A673 (cell line): Measurements from ENCODE around the gene ANKRD13B. TPM values are rescaled to one million over a fixed set of nuclear protein-coding genes. Genes with fewer than 3 reads are reported as not detected.

Experiments used
- BruUV-seq: library from RNA; stranded (reverse); fragments of 400-500 nt; replicated peaks from 2 replicates; lab custom pipeline; 2021; lab: Mats Ljungman, UMichigan
- CTCF ChIA-PET: fragments of 300-600 bp; sonication (Branson Sonifier 250); formaldehyde crosslinking; loops from one replicate; lab custom pipeline; 2022; ENCODE audit warnings: antibody characterized with exemption; lab: Charles Lee
- POLR2A ChIA-PET: fragments of 300-600 bp; sonication (Branson Sonifier 250); formaldehyde crosslinking; loops from one replicate; lab custom pipeline; 2022; ENCODE audit warnings: antibody characterized with exemption; ENCODE audit not compliant: low non-redundant PET; lab: Charles Lee
- DNase-seq: peaks from one replicate; pipeline ENCODE4 v3.0.0-alpha.2; 2015; ENCODE audit warnings: low spot score
- H3K27ac ChIP-seq: fragments of 200-600 bp; sonication (generic); 2 replicates; pipeline ENCODE4 v1.5.1; 2016; ENCODE audit warnings: mixed run types, low read depth, mild to moderate bottlenecking, mixed read lengths, antibody characterized with exemption, low read length; ENCODE audit not compliant: poor library complexity, severe bottlenecking
- H3K27me3 ChIP-seq: fragments of 200-600 bp; sonication (generic); replicated peaks from 2 replicates; pipeline ENCODE4 v1.6.1; 2017; ENCODE audit warnings: mixed run types, low read depth, mild to moderate bottlenecking, mixed read lengths, antibody characterized with exemption, low read length; ENCODE audit not compliant: insufficient read depth, poor library complexity
- H3K36me3 ChIP-seq: fragments of 200-600 bp; sonication (generic); 2 replicates; pipeline ENCODE4 v1.6.1; 2016; ENCODE audit warnings: mixed run types, mild to moderate bottlenecking, mixed read lengths, antibody characterized with exemption, low read length; ENCODE audit not compliant: insufficient read depth, poor library complexity, severe bottlenecking
- H3K4me1 ChIP-seq: fragments of 200-600 bp; sonication (generic); 2 replicates; pipeline ENCODE4 v1.6.1; 2017; ENCODE audit warnings: mixed run types, mild to moderate bottlenecking, mixed read lengths, antibody characterized with exemption, low read length; ENCODE audit not compliant: insufficient read depth, poor library complexity, severe bottlenecking
- H3K4me3 ChIP-seq: fragments of 200-600 bp; sonication (generic); 2 replicates; pipeline ENCODE4 v1.5.1; 2016; ENCODE audit warnings: low read depth, mixed run types, mild to moderate bottlenecking, mixed read lengths, low read length; ENCODE audit not compliant: poor library complexity, severe bottlenecking
- H3K9me3 ChIP-seq: fragments of 200-600 bp; sonication (generic); 2 replicates; pipeline ENCODE4 v1.6.1; 2016; ENCODE audit warnings: mixed run types, low read depth, mild to moderate bottlenecking, mixed read lengths, antibody characterized with exemption, low read length; ENCODE audit not compliant: poor library complexity, severe bottlenecking
- EZH2 ChIP-seq: fragments of 200-600 bp; sonication (generic); IDR thresholded peaks from 2 replicates; pipeline ENCODE4 v1.6.1; 2017; ENCODE audit warnings: borderline replicate concordance, low read depth, mild to moderate bottlenecking, mixed read lengths, antibody characterized with exemption, low read length; ENCODE audit not compliant: poor library complexity, severe bottlenecking
- intact Hi-C: fragments of 100-400 bp; cut with micrococcal nuclease; formaldehyde crosslinking; loops from one replicate; pipeline ENCODE4 v1.10.0; 2022; ENCODE audit not compliant: unreplicated experiment
- total RNA-seq: library from RNA; stranded (reverse); gene quantifications from 2 replicates; pipeline ENCODE4 v1.2.3, GENCODE V29; 2021
- TF ChIP-seq, protein P1 (sequence below): fragments of 300-800, 200-600 bp; sonication (generic); conservative IDR thresholded peaks from 2 replicates; pipeline ENCODE4 v1.5.1; 2017; ENCODE audit warnings: low read depth, mild to moderate bottlenecking, antibody characterized with exemption, low read length, moderate library complexity, mixed read lengths

Gene ANKRD13B
- total RNA-seq, 1 experiment from 2014 or later, result 81.5 TPM

- ChIA-PET POLR2A (no interaction called here), CTCF (no interaction called here)
- H3K27ac ChIP-seq, result no peak overlapping the region
- intact Hi-C loops, result loop anchor here (10.0 kb wide), 1 partner anchor 64 kb away; the partner anchor contains the start of genes ABHD15 and TP53I13
- H3K9me3 ChIP-seq, result no peaks in the 10 kb centered on the region
- TF ChIP-seq, protein P1, sequence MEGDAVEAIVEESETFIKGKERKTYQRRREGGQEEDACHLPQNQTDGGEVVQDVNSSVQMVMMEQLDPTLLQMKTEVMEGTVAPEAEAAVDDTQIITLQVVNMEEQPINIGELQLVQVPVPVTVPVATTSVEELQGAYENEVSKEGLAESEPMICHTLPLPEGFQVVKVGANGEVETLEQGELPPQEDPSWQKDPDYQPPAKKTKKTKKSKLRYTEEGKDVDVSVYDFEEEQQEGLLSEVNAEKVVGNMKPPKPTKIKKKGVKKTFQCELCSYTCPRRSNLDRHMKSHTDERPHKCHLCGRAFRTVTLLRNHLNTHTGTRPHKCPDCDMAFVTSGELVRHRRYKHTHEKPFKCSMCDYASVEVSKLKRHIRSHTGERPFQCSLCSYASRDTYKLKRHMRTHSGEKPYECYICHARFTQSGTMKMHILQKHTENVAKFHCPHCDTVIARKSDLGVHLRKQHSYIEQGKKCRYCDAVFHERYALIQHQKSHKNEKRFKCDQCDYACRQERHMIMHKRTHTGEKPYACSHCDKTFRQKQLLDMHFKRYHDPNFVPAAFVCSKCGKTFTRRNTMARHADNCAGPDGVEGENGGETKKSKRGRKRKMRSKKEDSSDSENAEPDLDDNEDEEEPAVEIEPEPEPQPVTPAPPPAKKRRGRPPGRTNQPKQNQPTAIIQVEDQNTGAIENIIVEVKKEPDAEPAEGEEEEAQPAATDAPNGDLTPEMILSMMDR, result no peak
- no peak for TF ChIP-seq EZH2
- H3K4me1 ChIP-seq, result no peaks in the 10 kb centered on the region
- H3K36me3 ChIP-seq, result peaks cover 19% of the 10 kb centered on the region
- no peak overlapping the region for H3K4me3 ChIP-seq
- BruUV-seq, result no TSS peak
- DNase-seq, result no peak
- H3K27me3 ChIP-seq, result no peaks in the 10 kb centered on the region
These were observed 35.7 kb downstream of the ANKRD13B start for GRCh38 chr17:29628644-29629043.

DNA sequence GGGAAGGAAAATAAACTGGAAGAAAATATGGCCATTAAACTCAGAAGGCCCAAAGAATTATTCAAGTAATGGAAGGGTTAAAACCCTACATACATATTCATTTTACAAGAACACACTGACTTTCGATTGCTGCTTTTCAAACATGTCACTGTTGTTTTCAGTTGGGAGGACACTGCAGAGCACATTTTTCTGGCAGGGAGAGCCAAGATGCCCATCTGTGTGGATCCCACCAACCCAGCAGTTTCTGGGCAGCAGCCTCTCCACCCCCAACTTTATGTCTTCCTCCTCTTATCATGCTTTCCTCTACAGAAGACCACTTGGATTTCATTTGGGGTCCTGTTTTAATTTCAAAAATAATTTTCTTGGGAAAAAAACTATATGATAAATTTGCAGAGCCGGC is 36.9 kb downstream of the ANKRD13B start:
- BruUV-seq, result no TSS peak
- Histone ChIP-seq H3K4me3 (no peak overlapping the region), H3K27me3 (no peaks in the 10 kb centered on the region), H3K9me3 (no peaks in the 10 kb centered on the region), H3K4me1 (no peaks in the 10 kb centered on the region), H3K36me3 (peaks cover 21% of the 10 kb centered on the region), H3K27ac (no peak overlapping the region)
- TF ChIP-seq, protein P1, result no peak
- TF ChIP-seq EZH2, result no peak
- POLR2A ChIA-PET, result no interaction called here
- no peak for DNase-seq
- CTCF ChIA-PET, result no interaction called here
- intact Hi-C loops, result loop anchor here (10.0 kb wide), 1 partner anchor 65 kb away; the partner anchor contains the start of genes ABHD15 and TP53I13

- H3K27me3 ChIP-seq, result no peaks in the 10 kb centered on the region
- BruUV-seq, result no TSS peak
- H3K9me3 ChIP-seq, result no peaks in the 10 kb centered on the region
- no peaks in the 10 kb centered on the region for H3K4me1 ChIP-seq
- H3K4me3 ChIP-seq, result no peak overlapping the region
- H3K27ac ChIP-seq, result no peak overlapping the region
- TF ChIP-seq EZH2, result no peak
- TF ChIP-seq, protein P1, result no peak
- H3K36me3 ChIP-seq, result peaks cover 27% of the 10 kb centered on the region
- ChIA-PET CTCF (no interaction called here), POLR2A (no interaction called here)
- intact Hi-C loops, result no loop called here
- DNase-seq, result no peak
These were observed 37.8 kb downstream of the ANKRD13B start for GRCh38 chr17:29630630-29631193.
